Bone marrow (tissue), 2 donors: Measurements from ENCODE around the gene ANKRD35.

ENCODE experiments used
- DNase-seq, 2 donors: peaks; one replicate each; lab custom pipeline; 2025; lab: John Stamatoyannopoulos, UW

ANKRD35 gene

DNA sequence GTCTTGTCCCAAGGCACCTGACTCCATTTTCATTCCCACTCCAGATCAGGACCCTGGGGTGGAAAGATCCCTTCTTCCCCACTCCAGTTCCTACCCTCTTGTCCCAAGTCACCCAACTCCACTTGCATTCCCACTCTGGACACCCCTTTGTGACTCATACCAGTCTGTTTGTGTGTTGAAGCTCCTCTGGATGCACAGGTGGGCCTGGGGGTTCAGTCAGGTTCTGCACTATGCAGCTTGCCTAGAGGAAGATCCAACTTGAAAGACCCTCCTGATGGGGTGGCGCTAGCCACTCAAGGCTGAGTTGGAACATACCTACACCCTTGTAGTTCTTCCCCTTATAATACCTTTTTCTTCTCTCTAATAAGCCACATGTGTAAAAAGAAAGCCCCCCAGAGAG lies 9.8 kb upstream of the ANKRD35 start:
- DNase-seq: no peak

DNA sequence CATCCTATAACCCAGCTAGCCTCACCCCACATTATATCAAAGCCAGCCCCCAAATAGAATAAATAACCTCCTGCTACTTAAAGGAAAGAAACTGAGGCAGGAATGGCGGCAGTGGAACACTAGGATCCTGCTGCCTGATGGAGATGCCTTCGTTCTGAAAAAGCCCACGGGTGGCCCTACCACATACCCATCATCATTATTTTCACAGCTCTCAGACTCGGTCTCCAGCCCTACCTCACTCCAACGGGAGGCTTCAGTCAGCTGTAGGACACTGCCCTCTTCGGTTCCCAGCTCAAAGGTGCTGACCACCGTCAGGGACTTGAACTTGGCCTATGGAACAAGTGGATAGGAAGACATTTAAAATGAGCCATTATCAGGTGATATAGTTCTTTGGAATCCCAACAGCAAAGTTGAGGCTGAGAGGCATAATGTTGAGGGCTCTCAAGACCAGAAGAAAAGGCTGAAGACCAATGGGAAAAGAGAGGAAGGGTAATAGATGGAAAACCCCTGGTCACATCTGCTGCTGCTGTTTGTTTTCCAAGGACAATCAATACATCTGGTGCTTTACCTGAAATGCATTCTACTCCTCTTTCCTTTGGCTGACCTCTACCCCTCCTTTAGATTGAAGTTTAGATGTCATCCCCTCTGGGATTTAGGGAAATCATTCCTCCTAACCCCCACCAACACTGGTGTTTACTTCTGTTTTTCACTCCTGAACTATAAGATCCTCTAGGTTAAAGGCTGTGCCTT lies 7.8 kb upstream of the ANKRD35 start:
- DNase-seq: no peak

DNA sequence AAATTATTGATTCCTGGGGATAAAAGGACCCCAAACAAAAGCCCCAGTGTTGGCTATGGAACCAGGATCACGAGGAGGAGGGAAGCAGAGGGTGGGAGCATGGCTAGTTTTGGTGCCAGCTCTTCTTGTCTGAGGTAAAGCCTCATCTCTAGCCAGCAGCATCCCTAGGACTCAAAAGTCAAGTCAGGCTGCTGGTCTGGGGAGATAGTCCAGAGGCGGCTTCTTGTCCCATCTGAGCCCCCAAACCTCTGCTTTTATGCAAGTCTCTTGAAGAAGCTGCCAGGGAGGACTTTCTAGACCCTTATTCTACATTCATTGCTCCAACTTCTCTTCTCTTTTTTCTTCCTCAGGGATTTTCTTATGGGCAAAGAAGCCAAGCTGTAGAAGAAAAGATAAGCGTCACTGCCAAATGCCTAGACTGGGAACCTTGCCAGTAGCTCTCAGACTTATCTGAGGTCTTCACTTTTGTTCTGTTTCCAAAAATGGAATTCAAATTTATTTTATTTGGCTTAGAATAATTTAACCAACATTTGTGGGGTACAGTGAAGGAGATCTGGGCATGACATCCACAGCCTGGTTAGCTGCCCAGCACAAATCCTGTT lies 6.9 kb upstream of the ANKRD35 start:
- DNase-seq: no peak

DNA sequence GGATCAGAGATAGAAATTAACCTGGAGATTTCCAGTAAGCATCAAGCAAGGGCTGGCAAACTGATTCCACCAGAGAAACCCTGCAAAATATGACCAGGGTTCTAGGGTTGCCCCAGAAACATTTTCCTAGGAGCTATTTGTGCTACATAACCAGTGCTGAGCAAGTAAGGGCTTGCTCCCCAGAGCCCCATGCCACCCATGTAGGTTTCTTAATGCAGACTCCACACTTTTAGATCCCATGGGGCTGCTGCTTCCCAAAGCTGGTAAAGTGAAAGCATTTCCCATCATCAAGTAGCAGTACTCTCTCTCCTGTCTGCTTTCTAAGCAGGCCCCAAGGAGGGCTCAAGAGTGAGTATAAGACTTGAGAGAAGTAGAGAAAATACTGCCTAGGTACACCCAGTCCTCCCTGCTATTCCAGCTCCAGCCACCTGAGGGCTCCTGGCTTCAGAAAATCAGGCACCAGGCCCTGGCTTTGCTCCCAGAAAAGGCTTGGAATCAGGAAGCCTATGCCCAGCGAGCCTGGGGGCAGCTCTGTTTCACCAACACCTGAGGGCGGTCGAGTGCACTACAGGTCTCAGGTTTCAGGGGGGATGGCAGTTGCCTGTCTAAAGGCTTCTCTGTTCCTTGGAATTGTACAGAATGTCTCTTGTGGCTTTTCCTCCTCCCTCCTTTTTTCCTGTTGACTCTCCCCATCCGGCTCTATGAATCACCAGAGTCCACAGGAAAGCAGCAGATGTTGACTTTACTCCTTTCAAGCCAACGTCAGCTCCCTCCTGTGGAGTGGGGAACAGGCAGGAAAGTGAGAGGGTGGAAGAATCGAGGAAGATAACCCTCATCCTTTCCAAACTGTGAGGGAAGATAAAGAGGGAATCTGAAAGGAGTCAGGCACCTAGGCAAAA lies 6.2 kb upstream of the ANKRD35 start:
- peak; percentile 8 to 62 for DNase-seq

DNA sequence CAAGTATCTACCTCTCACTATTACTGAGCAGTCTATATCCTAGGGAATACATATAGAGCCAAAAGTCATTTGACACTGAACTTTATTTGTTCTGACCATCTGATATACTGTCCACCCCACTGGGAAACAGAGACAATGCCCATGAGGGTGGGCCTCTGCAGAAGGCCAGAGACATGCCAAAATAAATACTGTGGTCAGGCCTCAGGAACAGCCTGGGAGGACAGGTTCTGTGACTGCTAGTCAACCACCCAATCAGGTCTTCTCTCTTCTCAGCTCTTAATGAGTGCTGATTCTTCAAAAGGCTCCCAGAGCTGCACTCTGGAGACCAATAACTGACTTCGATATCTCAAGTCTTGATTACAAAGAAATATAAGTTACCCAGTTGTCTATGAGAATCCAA lies 5.5 kb upstream of the ANKRD35 start:
- no peak for DNase-seq

DNA sequence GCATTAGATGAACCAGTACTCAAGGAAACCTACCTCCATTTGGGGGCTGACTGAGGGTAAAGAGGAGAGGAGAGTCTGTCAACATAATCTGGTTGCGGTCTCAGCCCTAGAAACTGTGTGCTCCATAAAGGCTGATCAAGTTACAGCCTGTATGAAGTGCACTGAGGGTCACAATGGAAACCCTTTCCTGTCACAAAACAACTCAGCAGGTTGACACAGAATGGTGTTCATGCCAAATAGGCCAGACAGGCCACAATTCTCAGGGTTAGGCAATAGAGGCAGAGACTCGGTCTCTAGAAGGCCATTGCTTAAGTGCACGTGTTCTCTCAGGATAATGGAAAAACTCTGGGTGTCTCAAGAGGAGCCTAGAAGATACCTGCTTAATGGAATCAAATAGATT lies 4.1 kb upstream of the ANKRD35 start:
- DNase-seq: no peak

DNA sequence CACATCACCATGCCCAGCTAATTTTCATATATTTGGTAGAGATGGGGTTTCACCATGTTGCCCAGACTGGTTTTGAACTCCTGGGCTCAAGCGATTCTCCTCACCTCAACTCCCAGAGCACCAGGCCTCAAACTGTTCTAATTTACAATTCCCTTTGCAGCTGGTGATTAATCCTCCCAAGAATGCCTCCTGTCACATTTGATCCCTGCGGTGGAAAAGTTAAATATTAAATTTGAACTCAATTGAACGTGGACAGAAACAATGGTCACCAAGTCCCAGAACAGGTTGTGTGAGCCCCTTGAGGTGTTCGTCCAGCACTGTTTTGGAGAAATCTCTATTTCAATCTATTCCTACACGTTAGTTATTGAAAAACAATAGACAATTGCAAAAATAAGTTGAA lies 2.0 kb upstream of the ANKRD35 start:
- no peak for DNase-seq

DNA sequence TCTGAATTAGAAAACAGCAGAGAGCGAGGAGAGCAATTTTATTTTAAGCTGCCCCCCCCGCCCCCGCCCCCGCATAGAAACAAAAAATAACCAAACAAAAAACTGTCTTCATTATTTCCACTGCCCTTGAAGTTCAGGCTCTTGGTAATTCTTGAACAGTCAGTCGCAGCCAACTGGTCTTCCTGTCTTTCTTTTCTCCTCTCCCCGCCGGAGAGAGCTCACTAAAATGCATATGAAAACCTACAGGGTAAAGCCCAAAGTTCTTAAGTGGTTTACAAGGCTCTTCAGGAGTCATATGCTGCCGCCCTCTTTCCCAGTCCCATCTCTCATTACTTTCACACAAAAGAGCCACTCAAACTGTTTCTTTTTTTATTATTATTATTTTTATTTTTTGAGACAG lies 1.1 kb upstream of the ANKRD35 start:
- no peak for DNase-seq

DNA sequence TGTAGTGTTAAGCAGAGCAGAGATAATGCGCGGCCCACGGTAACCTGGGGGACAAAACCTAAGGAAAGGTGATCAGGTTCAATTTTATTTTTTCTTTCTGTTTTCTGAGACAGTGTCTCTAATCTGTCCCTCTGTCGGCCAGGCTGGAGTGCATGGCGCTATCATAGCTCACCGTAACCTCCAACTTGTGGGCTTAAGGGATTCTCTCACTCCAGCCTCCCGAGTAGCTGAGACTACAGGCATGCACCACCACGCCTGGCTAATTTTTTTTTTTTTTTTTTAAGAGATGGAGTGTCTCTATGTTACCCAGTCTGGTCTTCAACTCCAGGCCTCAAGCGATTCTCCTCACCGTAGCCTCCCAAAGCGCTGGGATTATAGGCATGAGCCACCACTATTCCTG lies 724 bp upstream of the ANKRD35 start:
- no peak for DNase-seq

DNA sequence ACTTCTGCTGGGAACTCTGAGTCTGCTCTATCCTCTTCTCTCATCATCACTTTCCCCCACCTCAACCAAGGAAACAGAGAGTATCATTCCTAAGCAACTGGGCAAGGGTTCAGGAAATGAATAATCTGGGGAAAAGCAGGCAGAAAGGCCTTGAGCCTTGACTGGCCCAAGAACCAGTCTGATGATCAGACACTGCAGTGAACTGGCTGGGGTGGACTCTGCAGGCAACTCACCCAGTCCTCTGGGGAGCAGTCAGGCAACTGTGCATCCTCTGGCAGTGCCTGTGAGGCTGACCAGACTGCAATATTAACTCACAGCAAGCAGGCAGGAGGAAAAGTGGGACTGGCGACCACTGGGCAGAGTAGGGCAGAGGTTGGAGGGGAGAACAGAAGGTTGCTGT lies 991 bp downstream of the ANKRD35 start:
- DNase-seq: no peak

DNA sequence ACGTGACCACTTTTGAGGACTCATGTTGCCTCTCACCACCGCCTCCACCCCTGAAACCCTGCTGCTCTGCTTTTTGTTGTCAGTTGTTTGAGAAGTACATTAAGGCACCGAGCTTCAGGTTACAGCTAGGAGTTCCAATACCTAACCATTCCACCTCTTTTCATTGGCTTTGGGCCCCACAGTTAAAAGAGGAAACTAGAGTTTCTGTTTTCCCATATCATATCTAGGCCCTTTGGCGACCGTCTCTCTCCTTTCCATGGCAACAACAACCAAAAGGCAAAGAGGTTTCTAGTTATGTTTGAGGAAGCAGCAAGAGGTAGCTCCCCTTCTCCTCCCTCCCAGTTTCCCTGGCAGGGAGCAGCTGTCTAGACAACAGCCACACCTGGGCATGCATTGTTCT lies 5.9 kb downstream of the ANKRD35 start:
- DNase-seq: peak in 1 of 2 donors; percentile 22

DNA sequence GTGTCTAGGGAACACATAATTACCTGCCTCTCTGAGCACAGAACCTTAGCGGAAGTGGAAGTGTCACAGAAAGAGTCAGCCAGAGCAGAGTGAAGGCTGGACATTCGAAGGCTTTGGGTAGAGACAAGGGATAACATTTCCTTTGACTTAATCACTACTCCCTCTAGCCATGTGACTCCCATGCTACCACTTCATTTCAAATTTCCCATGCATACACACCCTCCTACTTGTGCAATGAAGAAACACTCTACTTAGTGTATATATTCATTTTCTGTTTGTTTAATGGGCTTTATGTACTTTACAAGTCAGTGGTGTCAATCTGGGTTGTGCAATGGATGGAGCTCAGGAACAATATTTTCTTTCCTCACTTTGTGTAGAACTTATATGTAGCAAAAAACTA lies 6.9 kb downstream of the ANKRD35 start:
- DNase-seq: no peak

DNA sequence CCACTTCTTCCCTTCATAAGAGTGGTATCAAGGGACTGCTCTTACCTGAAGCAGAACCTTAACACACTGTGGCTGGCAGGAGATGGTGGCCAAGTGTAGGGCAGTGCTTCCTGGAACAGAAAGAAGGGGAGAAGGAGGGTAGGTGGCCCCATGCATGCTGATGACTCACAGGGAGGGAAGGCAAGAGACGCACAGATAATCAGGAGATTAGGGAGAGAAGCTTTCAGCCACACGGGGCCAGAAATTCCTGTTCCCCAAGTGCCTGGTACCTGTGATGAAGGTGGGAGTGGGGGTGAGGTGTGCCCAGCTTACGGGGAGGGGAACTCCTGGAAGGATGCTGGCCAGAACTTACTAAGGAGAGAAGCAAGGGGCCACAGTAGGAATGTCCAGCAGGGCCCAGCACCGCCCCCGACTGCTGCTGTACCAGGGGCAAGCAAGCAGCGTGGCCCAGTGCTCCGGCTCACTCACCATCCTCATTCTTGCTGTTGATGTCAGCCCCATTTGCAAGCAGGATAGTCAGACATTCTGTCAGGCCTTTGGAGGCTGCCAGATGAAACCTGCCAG lies 7.7 kb downstream of the ANKRD35 start:
- DNase-seq: no peak

DNA sequence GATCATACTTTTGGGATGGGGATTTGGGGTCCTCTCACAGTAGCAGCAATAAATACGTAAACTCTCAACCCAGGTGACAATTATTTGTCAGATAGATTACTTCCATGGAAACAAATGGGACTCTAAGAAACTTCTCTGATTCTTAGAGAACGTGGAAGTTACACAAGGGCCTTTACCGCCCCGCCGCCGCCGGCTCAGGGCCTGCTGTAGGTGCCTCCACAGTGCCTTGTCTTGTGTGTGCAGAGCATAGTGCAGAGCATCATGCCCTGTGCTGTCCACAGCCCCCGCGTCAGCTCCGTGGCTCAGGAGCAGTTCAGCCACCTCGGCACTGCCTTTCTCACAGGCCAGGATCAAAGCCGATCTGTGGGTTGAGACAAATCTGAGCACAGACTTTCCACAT lies 11.0 kb downstream of the ANKRD35 start:
- DNase-seq: no peak

DNA sequence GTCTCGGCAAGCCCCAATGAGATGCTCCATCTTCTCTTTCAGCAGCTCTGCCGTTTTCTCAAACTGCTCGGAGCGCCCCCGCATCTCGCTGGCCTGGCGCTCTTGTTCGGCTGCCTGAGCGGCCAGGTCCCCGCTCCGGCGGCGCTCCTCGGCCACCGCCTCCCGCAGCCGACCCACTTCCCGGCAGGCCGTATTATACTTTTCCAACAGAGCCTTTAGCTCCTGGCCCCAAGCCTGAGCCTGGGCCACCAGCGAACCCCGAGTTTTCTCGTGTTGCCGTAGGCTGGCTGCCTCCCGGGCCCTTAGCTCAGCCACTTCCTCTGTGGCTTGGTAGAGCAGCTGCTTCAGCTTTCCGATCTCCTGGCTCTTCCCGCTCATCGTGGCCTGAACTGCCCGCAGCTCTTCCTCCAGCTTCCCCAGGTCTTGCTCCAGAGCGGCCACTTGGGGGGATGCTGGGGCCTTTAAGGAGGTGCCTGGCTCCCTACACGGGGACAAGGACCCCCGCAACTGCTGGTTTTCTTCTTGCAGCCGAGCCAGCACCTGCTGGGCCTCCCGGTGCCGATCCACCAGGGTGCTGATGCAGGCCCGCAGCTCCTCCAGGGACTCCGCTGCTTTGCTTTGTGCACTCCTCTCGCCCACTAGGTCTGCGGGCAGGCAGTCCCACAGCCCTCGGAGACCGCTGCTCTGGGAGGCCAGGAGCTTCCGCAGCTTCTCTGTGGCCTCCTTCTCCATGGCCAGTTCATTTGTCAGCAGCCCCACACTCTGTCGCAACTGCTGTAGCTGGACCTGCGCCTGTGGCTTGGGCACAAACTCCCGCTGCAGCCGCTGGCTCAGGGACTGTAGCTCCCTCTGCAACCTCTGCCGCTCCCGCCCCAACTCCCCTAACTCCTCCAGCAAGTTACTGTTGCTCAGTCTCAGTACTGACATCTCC lies 13.4 kb downstream of the ANKRD35 start:
- peak; percentile 42 to 61 for DNase-seq

DNA sequence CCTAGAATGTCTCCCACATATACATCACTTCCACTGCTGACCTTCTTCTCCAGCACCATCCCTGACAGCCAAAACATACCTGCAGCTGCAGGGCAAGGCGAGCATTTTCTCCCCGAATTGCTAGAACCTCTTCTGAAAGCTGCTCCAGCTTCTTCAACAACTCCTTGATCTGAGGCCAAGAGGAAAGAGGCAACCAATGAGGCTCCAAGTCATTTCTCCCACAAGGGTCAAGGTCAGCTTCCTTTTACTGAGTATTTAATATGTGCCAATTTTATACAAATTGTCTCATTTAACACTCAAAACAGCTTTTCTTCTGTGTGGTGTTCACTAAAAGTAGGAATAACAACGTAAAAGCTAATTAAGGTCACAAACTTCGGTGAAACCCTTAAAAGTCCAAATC lies 17.4 kb downstream of the ANKRD35 start:
- no peak for DNase-seq

DNA sequence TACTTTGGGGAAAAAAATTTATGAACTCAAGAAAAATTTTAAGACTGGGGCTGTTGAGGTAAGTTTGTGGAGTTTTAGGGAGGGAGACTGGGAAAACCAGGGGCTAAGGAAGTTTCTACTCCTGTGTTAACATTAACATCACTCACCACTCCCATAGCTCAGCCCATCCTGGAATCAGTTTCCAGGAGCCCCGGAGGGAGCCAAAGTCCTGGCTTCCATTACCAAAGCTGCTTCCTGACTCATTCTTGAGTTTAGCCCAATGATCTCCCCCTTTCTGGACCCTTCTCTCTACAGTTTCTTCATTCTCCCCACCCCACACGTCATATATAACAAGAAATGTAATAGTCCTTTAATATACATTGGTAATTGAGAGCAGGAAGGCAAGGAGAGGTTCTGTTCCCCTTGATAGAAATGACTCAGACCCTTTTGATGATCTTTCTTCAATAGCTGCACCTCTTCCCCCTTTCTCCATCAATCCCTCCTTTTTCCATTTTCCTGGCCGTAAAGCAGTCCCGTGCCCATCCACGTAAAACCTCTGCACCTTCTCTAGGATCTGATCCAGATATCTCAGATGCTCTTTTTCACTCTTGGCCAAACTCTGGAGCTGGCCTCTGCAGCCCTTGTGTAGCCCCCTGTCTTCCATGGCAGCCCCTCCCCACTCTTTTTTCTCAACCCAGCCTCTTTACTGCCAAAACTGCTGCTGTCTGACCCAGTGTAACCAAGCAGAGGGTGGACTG lies 22.2 kb downstream of the ANKRD35 start:
- DNase-seq: no peak

DNA sequence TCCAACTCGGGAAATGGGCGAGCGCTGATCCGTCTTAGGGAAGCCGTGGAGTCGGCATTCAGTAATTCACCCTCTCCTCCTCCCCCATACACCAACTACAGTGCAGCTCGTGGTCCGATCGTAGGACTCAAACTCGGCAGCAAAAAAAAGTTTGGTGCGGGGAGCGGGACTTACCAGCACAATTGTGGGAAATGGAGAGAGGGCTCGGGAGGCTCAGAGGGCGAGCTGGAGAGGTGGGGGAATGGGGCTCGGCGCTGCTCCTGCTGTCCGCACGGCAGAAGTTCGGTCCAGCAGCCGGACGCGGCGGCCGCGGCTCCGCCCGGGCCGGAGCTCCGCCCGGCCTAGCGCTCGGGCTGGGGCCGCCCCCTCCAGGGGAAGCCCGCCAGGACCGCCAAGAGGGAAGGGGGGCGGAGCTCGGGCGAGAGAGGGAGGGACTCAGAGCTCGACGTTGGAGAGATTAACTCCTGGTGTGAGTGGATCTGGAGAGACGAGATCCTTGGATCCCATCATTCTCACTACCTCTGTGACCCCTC lies 26.1 kb downstream of the ANKRD35 start:
- peak; percentile 46 to 60 for DNase-seq

DNA sequence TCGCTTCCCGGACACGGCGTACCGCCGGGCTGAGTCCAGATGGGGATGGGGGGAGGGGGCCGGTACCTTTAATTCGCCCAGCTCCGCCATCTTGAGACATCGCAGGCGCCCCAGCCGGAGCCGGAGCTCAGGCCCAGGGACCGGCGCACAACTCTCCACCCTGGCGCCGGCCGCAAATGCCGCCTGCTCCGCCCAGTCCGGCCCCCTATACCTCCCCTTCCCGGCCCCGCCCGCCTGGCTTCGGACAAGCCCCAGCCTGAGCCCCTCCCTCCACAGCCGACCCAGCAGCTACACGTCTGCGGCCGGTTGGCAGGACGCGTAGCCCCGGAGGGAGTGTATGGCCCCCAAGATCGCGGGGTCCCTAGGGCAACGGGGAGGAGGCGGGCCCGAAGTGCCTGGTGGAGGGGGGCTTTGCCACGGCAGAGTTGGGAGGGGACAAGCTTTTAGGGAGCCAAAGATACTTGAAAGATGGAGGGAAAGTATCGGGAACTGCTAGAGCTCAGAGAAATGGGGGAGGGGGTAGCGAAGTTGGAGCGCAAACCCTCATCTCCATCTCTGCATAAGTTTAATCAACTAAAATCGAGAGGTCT lies 26.7 kb downstream of the ANKRD35 start, which contains the start of gene PIAS3:
Gene PIAS3 (minus strand): TSS at position 181 of the 590 bp plus-strand sequence. CDS start 91 bp downstream, at position 90.
- DNase-seq: peak; percentile 68 to 72
